Lung (tissue), 12 donors: ENCODE results near the gene ARSI. TPM values are rescaled to one million over a fixed set of nuclear protein-coding genes. Genes with fewer than 3 reads are reported as not detected.
A peak's percentile ranks its signal among the peaks of the same experiment; 100 is the strongest.

Experiments used
- ATAC-seq: fragments of 200-7000 bp; cut with Tn5 transposase; one replicate; pipeline ENCODE4 v1.9.1; 2020; ENCODE audit warnings: moderate number of reproducible peaks; ENCODE audit not compliant: insufficient read depth, low FRiP score
- DNase-seq, 3 donors: peaks; one replicate each; pipeline ENCODE4 v3.0.0-alpha.2; 2013 to 2017
- H3K27ac ChIP-seq, 2 donors: one replicate each; pipeline ENCODE4 v1.5.1; 2013; ENCODE audit warnings: mild to moderate bottlenecking in 2 of 2, moderate library complexity in 2 of 2, control low read depth in 1 of 2, inconsistent platforms in 1 of 2, low read depth in 1 of 2, low read length in 1 of 2
- H3K27me3 ChIP-seq, 3 donors: one replicate each; pipeline ENCODE4 v1.5.1; 2013; ENCODE audit warnings: low read length in 2 of 3; ENCODE audit not compliant: control insufficient read depth in 3 of 3, insufficient read depth in 3 of 3
- H3K36me3 ChIP-seq, 4 donors: one replicate each; pipeline ENCODE4 v1.5.1; 2013; ENCODE audit warnings: low read length in 4 of 4, mild to moderate bottlenecking in 1 of 4, moderate library complexity in 1 of 4; ENCODE audit not compliant: control insufficient read depth in 4 of 4, insufficient read depth in 4 of 4
- H3K4me1 ChIP-seq, 5 donors: one replicate each; pipeline ENCODE4 v1.5.1; 2013; ENCODE audit warnings: low read length in 5 of 5, mild to moderate bottlenecking in 2 of 5, moderate library complexity in 1 of 5; ENCODE audit not compliant: control insufficient read depth in 5 of 5, insufficient read depth in 5 of 5
- H3K4me3 ChIP-seq: one replicate; pipeline ENCODE4 v1.5.1; 2013; ENCODE audit warnings: mild to moderate bottlenecking, control low read depth, moderate library complexity
- H3K9ac ChIP-seq, 2 donors: one replicate each; pipeline ENCODE4 v1.5.1; 2013; ENCODE audit warnings: low read length in 2 of 2, control low read depth in 1 of 2; ENCODE audit not compliant: insufficient read depth in 1 of 2
- H3K9me3 ChIP-seq, 4 donors: one replicate each; pipeline ENCODE4 v1.5.1; 2013; ENCODE audit warnings: low read length in 3 of 4, mild to moderate bottlenecking in 1 of 4, moderate library complexity in 1 of 4; ENCODE audit not compliant: control insufficient read depth in 4 of 4, insufficient read depth in 3 of 4
- WGBS, 2 donors: extraction: QIAGEN DNeasy Blood & Tissue Kit; methylation state at CpG; one replicate each; pipeline ENCODE4 v1.1.7; 2013; 5-methylcytosine and 5-hydroxymethylcytosine counted together
- polyA plus RNA-seq, 2 donors: library from polyadenylated mRNA; stranded (reverse); fragments of 200-250 nt; gene quantifications; one replicate each; pipeline ENCODE4 v1.2.1, GENCODE V29; 2013
- total RNA-seq, 2 donors: library from RNA; depleted of rRNA in 1 of 2; stranded (reverse); fragments of >200 nt in 1 of 2; gene quantifications; one replicate each; pipeline ENCODE4 v1.2.1, GENCODE V29; 2014 to 2021
- TF ChIP-seq, protein P1 (sequence below): IDR thresholded peaks from 2 replicates; pipeline ENCODE4 v1.5.1; 2012; ENCODE audit warnings: mild to moderate bottlenecking; ENCODE audit errors: control extremely low read depth, extremely low read depth
- donor health status: control.
- donor health status: control.
- donor health status: Bipolar disorder and iron deficiency.
- donor health status: healthy.
- donor health status: DM: yes; HTN: yes; CAD: no.

The ARSI gene
- total and polyA plus RNA-seq, 4 donors = 0.91 to 15.4 (median 4.1) TPM

DNA sequence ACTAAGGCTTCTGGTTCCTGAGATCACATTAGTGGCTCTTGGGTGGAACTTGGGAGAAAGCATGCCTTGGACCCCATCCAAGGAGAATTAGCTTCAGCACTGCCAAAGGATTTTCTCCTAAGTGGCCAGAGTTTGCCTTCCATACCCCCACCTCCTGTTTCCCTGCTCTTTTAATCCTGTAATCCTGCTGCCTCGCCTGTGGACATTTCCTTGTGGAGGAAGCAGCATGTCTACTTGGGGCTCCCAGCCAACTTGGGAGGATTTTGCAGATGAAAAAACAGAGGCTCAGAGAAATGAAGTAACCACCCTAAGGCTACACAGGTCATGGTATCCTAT, 1.6 kb downstream of the ARSI start:
- Histone ChIP-seq H3K4me3 (no peak overlapping the region), H3K9ac (peak overlapping the region in 1 of 2 donors; percentile 91), H3K4me1 (peaks cover 0 to 60% (median 15%) of the 10 kb centered on the region in 5 donors), H3K36me3 (peaks cover 0 to 11% (median 0%) of the 10 kb centered on the region in 4 donors), H3K27ac (no peak overlapping the region), H3K27me3 (no peaks in the 10 kb centered on the region), H3K9me3 (no peaks in the 10 kb centered on the region)
- WGBS, 2 donors = 58 to 80% methylated on average over 1 of the region's 1 CpG
- no peak for ATAC-seq
- TF ChIP-seq, protein P1, sequence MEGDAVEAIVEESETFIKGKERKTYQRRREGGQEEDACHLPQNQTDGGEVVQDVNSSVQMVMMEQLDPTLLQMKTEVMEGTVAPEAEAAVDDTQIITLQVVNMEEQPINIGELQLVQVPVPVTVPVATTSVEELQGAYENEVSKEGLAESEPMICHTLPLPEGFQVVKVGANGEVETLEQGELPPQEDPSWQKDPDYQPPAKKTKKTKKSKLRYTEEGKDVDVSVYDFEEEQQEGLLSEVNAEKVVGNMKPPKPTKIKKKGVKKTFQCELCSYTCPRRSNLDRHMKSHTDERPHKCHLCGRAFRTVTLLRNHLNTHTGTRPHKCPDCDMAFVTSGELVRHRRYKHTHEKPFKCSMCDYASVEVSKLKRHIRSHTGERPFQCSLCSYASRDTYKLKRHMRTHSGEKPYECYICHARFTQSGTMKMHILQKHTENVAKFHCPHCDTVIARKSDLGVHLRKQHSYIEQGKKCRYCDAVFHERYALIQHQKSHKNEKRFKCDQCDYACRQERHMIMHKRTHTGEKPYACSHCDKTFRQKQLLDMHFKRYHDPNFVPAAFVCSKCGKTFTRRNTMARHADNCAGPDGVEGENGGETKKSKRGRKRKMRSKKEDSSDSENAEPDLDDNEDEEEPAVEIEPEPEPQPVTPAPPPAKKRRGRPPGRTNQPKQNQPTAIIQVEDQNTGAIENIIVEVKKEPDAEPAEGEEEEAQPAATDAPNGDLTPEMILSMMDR = no peak
- peak; percentile 66 to 92 (median 87) for DNase-seq

- Histone ChIP-seq H3K4me3 (no peak overlapping the region), H3K27me3 (no peaks in the 10 kb centered on the region), H3K9me3 (no peaks in the 10 kb centered on the region), H3K4me1 (peaks cover 0 to 60% (median 10%) of the 10 kb centered on the region in 5 donors), H3K36me3 (peaks cover 0 to 11% (median 0%) of the 10 kb centered on the region in 4 donors), H3K9ac (peak overlapping the region in 1 of 2 donors; percentile 91), H3K27ac (no peak overlapping the region)
- peak in 2 of 3 donors; percentile 30 to 41 for DNase-seq
- TF ChIP-seq, protein P1 = no peak
- no peak for ATAC-seq
- 71 to 83% methylated on average over 13 of the region's 13 CpGs for WGBS, 2 donors
Observed at GRCh38 chr5:150300496-150301169, 2.1 kb downstream of the ARSI start.

GRCh38 chr5:150299571-150300327, 3.0 kb downstream of the ARSI start:
- peak overlapping the region in 1 of 2 donors; percentile 18 for H3K27ac ChIP-seq
- TF ChIP-seq, protein P1 = no peak
- no peak for ATAC-seq

More at GRCh38 chr5:150299571-150300327, 3.0 kb downstream of the ARSI start:
- H3K9ac ChIP-seq = peak overlapping the region; percentile 12 to 91
- no peaks in the 10 kb centered on the region for H3K27me3 ChIP-seq
- H3K36me3 ChIP-seq = peaks cover 0 to 11% (median 0%) of the 10 kb centered on the region in 4 donors
- 71 to 79% methylated on average over 6 of the region's 6 CpGs for WGBS, 2 donors
- H3K4me1 ChIP-seq = peaks cover 0 to 60% (median 15%) of the 10 kb centered on the region in 5 donors
- no peaks in the 10 kb centered on the region for H3K9me3 ChIP-seq
- DNase-seq = peak in 2 of 3 donors; percentile 69 to 80
- no peak overlapping the region for H3K4me3 ChIP-seq
